Left forelimb (tissue), 1 donor: ENCODE measurements around the gene DAB1.

ENCODE experiments used
- DNase-seq: peaks from one replicate; pipeline ENCODE4 v3.0.0-alpha.2; 2018; ENCODE audit warnings: low spot score

Gene DAB1

GRCh38 chr1:57316861-57317260, 107.0 kb downstream of the DAB1 start:
- no peak for DNase-seq

- no peak for DNase-seq
Observed at GRCh38 chr1:57316291-57316690, 107.6 kb downstream of the DAB1 start.

GRCh38 chr1:57312869-57313268, 111.0 kb downstream of the DAB1 start:
- DNase-seq: no peak

- no peak for DNase-seq
Observed at GRCh38 chr1:57311411-57311810, 112.4 kb downstream of the DAB1 start.

- no peak for DNase-seq
Observed at GRCh38 chr1:57311006-57311405, 112.9 kb downstream of the DAB1 start.

- DNase-seq: no peak
Observed at GRCh38 chr1:57309630-57310029, 114.2 kb downstream of the DAB1 start.

- DNase-seq: no peak
Observed at GRCh38 chr1:57307392-57308170, 116.3 kb downstream of the DAB1 start.

GRCh38 chr1:57304591-57304990, 119.3 kb downstream of the DAB1 start:
- no peak for DNase-seq

GRCh38 chr1:57302812-57303596, 120.9 kb downstream of the DAB1 start:
- DNase-seq: no peak

- no peak for DNase-seq
Observed at GRCh38 chr1:57300186-57300585, 123.7 kb downstream of the DAB1 start.

GRCh38 chr1:57296726-57297250, 127.1 kb downstream of the DAB1 start:
- no peak for DNase-seq

GRCh38 chr1:57295326-57295725, 128.5 kb downstream of the DAB1 start:
- DNase-seq: no peak

GRCh38 chr1:57294177-57294576, 129.7 kb downstream of the DAB1 start:
- DNase-seq: no peak

GRCh38 chr1:57293214-57293613, 130.6 kb downstream of the DAB1 start:
- DNase-seq: no peak

- no peak for DNase-seq
Observed at GRCh38 chr1:57289781-57290180, 134.1 kb downstream of the DAB1 start.

GRCh38 chr1:57285992-57286391, 137.9 kb downstream of the DAB1 start:
- no peak for DNase-seq

GRCh38 chr1:57282411-57282810, 141.4 kb downstream of the DAB1 start:
- DNase-seq: no peak

GRCh38 chr1:57281324-57281723, 142.5 kb downstream of the DAB1 start:
- DNase-seq: no peak

- DNase-seq: no peak
Observed at GRCh38 chr1:57279909-57280666, 143.8 kb downstream of the DAB1 start.

- DNase-seq: no peak
Observed at GRCh38 chr1:57278558-57278957, 145.3 kb downstream of the DAB1 start.

- no peak for DNase-seq
Observed at GRCh38 chr1:57277681-57278080, 146.2 kb downstream of the DAB1 start.

GRCh38 chr1:57276918-57277317, 146.9 kb downstream of the DAB1 start:
- DNase-seq: no peak
